Fibroblast of the aortic adventitia (primary cell): ENCODE results near the gene APOA1. TPM values are rescaled to one million over a fixed set of nuclear protein-coding genes. Genes with fewer than 3 reads are reported as not detected.

Source experiments
- DNase-seq: peaks from one replicate; pipeline ENCODE4 v3.0.0-alpha.2; 2010; ENCODE audit warnings: low read depth
- H3K4me3 ChIP-seq: 2 replicates; pipeline ENCODE4 v1.5.1; 2011; ENCODE audit warnings: low read depth, mild to moderate bottlenecking, control low read depth, low read length, moderate library complexity
- total RNA-seq: library from RNA; depleted of rRNA; stranded (reverse); fragments of >200 nt; gene quantifications from 2 replicates; pipeline ENCODE4 v1.2.3, GENCODE V29; 2012; ENCODE audit warnings: low replicate concordance
- TF ChIP-seq, protein P1 (sequence below): IDR thresholded peaks from 2 replicates; pipeline ENCODE4 v1.5.1; 2011; ENCODE audit warnings: mild to moderate bottlenecking, low read length, control low read depth, inconsistent platforms; ENCODE audit not compliant: insufficient read depth

APOA1 gene
- total RNA-seq, 1 donor = 0.72 TPM

DNA sequence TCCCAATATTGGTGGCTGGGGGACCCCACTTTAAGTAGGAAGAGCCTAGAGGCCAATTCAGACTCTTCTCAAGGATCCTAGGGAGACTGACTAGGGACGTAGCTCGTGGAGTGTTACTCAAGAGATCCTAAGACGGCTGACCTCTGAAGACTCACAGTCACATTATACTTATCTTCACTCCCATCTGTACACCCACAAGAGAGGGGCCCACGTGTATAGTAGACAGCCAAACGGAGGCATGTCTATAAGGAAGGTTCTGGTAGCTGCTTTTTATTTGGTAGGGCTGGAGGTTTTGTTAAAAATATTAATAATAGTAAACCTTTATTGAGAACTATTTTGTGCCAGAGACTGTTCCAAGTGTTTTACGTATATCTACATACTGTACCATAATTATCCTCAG is 22.9 kb upstream of the APOA1 start:
- TF ChIP-seq, protein P1, sequence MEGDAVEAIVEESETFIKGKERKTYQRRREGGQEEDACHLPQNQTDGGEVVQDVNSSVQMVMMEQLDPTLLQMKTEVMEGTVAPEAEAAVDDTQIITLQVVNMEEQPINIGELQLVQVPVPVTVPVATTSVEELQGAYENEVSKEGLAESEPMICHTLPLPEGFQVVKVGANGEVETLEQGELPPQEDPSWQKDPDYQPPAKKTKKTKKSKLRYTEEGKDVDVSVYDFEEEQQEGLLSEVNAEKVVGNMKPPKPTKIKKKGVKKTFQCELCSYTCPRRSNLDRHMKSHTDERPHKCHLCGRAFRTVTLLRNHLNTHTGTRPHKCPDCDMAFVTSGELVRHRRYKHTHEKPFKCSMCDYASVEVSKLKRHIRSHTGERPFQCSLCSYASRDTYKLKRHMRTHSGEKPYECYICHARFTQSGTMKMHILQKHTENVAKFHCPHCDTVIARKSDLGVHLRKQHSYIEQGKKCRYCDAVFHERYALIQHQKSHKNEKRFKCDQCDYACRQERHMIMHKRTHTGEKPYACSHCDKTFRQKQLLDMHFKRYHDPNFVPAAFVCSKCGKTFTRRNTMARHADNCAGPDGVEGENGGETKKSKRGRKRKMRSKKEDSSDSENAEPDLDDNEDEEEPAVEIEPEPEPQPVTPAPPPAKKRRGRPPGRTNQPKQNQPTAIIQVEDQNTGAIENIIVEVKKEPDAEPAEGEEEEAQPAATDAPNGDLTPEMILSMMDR = no peak
- no peak for DNase-seq
- no peak overlapping the region for H3K4me3 ChIP-seq

DNA sequence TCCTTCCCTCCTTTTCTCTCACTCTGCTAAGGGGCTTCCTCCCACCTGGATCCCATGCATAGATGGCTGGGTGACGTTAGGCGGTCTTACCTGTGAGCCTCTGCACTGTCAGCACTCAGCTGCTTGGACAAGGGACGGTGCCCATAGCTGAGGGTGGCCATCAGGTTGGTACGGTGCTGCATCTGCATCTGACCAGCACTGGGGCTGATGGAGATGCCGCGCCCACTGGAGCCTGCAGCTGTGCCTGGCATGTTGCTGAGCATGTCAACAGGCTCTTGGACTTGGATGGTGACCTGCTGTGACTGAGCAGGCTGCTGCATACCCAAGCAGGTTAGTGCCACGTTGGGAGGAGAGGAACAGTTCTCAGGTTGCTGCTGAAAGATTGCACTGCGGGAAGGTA is 21.8 kb upstream of the APOA1 start:
- TF ChIP-seq, protein P1 = no peak
- no peak overlapping the region for H3K4me3 ChIP-seq
- no peak for DNase-seq

DNA sequence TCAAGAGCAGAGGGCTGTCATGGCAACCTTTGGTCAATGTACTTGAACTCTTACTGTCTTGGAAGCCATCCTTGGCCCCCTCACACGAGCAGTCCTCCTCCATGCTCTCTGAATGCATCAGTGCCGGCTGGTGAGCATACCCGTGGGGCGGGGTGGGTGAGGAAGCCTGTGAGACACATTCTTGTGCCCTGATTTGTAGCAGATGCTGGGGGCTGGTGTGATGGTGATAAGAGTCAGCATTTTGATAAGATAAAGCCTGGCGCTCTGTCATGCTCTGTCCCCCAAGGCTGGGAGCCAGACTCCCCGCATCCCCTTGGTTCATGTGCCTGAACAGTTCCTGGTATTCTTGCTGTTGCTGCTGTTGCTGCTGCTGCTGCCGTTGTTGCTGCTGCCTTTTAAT is 20.5 kb upstream of the APOA1 start:
- TF ChIP-seq, protein P1 = no peak
- peak; percentile 49 for DNase-seq
- H3K4me3 ChIP-seq = no peak overlapping the region

DNA sequence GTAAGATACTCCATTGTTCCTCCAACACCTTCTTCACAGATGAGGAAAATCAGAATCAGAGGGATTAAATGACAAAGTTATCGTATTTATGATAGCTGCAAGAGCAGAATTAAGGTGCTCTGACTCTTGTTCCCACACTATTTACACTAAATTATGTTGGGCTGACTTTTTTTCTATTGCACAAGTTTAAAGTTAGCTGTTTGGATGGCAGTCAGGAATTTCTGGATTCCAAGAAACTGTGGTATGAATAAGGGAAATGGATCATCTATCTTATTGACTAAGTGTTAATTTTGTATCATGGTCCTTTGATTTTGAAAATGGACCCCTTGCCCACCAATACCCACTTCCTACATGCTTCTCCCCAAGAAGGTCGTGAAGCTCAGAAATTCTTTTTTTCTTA is 19.9 kb upstream of the APOA1 start:
- peak; percentile 65 for DNase-seq
- TF ChIP-seq, protein P1 = no peak

DNA sequence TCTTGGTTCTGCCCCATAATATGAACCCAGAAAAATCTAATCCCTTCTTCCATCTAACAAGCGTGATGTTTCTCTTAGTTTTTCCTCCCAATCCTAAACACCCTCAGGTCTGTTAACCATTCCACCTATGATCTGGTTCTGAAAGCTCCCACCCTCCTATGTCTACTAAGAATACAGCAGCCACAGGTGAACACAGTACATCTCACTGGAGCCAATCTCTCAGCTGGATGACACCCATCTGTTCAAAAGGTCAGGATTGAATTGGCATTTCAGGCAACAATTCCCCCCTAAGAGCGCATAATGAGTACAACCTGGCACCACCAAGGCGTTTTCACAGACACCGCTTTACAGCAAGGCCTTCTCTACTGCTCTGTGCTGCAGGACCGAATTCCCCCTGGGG is 19.0 kb upstream of the APOA1 start:
- TF ChIP-seq, protein P1 = no peak
- no peak overlapping the region for H3K4me3 ChIP-seq
- DNase-seq = no peak

More for the DNA sequence above, 19.9 kb upstream of the APOA1 start:
- H3K4me3 ChIP-seq = no peak overlapping the region

DNA sequence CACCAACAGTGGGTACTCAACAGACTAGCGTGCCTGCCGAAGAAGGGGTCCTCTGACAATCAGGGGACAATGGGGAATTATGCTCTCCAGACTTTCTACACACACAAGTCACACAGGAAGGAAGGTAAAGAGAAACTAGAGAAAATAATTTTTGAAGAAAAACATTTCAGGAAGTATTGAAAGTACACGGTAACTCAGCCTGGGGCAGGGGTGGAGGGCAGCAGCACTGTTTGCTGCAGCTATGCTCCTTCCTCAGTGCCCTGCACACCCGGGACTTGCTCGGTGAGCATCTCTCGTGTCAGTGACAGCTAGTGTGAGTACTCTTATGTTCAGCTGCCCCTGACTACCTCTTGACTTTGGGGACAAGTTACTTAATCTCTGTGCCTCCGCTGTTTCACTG is 18.0 kb upstream of the APOA1 start:
- TF ChIP-seq, protein P1 = no peak
- H3K4me3 ChIP-seq = no peak overlapping the region
- no peak for DNase-seq

DNA sequence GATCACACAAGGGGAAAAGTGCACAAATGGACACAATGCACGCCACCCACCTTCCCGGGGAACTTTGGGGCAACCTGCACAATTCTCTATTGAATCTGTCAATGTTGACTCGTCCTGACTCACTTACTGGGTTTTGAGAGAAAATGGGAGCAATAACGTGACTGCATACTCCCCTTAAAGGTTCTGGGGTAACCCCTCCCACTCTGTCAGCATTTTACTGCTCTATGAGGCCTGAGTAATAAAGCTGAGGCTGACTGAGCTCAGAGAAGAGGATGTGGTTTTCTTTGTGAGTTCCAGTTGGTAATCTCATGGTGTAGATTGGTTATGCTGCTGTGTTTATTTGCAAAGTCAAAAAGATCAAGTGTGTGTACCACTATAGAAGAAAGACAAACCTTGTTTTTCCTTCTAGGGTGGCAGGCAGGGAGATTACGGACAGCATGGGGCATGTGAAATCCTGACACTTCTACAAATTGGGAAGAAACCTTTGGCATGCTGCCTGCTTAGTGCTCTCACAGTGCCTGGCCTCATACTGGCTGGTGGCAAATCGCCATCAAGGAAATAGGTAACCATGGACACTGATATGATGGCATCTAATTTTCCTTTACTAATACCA is 16.1 kb upstream of the APOA1 start:
- DNase-seq = peak; percentile 83
- TF ChIP-seq, protein P1 = no peak
- no peak overlapping the region for H3K4me3 ChIP-seq
